RPMI7951 (cell line): ENCODE results near the gene SOCS3. TPM values are rescaled to one million over a fixed set of nuclear protein-coding genes. Genes with fewer than 3 reads are reported as not detected.
A peak's percentile ranks its signal among the peaks of the same experiment; 100 is the strongest.

ENCODE experiments used
- DNase-seq: peaks from one replicate; pipeline ENCODE4 v3.0.0-alpha.2; 2012; ENCODE audit warnings: low read depth
- total RNA-seq: library from RNA; depleted of rRNA; stranded (reverse); fragments of >200 nt; shearing (Covaris generic); gene quantifications from 2 replicates; pipeline ENCODE4 v1.2.3, GENCODE V29; 2014

Gene SOCS3
- total RNA-seq, 1 experiment from 2014 or later = 6.2 TPM

DNA sequence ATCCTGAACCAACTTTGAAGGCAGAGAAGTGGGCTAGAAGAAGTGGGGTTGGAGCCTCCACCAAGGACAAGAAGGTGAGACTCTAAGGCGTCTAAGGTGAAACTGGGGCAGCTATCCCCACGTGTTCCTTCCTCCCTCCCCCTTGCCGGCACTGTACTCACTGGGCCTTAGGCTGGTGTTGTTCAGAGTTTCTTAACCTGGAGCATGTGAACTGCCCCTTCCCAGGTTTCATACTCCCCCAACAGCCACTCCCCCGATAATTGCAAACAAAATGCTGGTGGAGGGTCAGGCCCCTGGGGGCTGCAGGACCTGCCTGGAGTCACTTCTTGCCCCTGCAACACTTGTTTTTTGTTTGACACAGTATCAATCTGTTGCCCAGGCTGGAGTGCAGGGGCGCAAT, 7.3 kb upstream of the SOCS3 start:
- no peak for DNase-seq

DNA sequence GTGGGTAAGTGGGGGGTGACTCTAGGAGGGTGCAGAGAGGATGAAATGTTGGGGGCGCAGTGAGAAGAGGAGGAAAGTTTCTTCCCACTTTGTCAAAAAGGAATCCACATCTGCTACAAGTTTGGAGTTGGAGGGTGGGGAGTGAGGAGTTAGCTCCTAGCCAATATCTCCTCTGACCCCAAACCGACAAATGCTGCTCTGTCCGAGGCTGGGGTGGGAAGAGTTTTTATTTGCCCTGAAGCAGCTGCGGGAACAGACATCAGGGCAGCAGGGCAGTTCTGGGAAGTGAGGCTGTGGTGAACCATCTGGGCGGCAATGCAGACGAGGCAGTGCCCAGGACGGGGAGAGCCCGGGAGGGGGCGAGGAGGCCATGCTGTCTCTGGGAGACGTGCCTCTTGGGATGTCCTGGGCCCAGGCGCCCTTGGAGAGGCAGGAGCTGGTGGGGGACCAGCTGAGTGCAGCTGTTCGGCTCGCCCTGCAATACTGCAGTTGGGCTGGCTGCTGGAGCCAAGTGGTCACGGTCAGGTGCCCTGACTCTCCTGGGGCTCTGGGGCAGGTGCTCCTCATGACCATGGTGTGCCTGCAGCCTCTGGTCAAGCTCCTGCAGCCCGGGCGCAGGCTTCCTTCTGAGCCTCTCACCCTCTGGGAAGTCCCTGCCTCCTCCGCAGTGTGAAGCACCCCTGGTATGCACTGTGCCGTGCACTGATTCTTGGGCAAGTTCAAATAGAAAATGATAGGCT, 6.4 kb upstream of the SOCS3 start:
- DNase-seq = no peak

- DNase-seq = peak; percentile 47
Measured at GRCh38 chr17:78365561-78366108, 5.8 kb upstream of the SOCS3 start.

DNA sequence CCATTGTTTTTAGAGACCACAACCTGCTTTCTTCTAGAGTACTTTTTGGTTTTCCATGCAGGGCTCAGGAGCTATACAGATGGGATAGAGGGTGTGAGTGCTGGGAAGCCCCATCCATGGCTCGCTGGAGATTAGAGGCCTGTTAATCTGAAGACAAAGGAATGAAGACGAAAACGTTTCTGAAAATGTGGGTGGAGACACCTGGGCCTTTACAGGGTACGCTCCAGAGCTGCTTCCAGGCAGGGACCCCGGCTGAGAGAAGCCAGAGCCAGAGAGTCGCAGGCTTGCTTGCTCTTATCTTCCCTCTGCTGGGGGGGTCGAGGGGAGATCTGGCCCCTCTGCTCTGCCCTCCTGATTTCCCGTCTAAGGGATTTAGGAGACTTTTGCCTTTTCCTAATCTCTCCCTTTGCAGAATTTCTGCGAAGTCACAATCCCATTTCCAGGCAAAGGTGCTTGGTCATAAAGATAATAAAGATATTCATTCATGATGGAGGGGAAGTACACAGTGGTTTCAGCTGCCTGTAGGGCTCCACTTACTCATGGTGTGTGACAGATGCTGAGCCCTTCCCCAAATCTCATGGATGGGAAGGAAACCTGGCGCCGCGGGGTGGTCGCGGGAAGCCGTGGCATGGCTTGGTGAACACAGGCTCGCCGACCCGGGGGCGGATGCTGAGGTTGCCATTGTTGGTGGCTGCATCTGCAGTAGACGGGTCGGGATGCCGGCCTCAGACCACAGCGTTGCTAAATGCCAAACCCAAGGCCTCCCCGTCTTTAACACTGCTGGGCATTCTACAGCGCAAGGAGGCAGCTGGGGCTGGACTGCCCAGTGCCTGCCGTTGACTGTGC, 4.8 kb upstream of the SOCS3 start:
- no peak for DNase-seq

DNA sequence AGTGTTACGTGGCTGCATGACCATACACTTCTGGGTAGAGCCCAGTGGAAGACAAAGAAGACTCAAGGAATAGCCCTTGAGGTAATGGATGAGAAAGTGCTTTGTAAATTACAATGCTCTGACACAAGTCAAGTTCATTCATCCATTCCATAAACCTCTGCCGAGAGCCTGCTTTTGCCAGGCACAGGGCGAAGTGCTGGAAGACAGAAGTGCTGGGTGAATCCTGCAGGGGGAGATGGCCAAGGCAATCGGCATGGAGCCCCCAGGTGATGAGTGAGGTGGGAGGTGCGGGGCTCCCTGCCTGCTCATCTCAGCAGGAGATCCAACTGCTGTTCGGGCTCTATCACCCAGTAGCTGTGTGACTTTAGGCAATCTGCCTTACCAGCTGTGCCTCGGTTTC, 2.8 kb upstream of the SOCS3 start:
- no peak for DNase-seq

DNA sequence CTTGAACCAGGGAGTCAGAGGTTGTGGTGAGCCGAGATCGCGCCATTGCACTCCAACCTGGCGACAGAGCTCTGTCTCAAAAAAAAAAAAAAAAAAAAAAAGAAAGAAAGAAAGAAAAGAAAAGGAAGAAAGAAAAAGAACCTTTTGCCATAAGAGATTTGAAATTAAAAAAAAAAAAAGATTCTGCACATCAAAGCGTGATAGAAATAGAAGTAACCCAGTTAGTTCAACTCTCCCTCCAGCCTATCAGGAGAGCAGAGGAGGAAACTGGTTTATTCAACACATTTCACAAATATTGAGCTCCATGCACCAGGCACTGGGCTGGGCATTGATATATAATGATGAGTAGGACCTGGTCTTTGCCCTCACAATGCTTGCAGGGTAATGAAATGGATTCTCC, 2.4 kb upstream of the SOCS3 start:
- no peak for DNase-seq

DNA sequence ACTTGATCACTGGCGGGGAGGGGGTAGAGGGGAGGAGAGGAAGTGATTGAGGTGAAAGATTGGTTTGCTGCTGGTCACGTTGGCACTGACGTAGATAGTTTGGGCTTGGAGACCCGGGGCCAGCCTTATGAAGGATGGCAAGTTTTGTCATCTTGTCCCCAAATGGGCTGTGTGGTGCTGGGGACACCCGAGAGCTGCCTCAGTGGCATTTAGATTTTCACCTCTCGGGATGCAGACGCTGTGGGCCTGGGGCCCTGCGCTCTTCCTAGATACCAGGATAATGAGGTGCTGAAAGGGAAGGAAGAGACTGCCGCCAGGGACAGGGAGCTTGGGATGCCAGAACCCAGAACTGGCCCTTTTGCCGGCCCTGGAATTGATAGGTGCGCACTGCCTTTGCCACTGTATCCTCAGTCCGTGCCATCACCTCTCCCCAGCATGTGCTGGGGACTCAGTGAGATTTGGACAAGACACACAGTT, 1.4 kb upstream of the SOCS3 start:
- no peak for DNase-seq

GRCh38 chr17:78360371-78361224, 721 bp upstream of the SOCS3 start:
- DNase-seq = peak; percentile 66

- DNase-seq = no peak
Measured at GRCh38 chr17:78359321-78359996, 418 bp downstream of the SOCS3 start.

GRCh38 chr17:78358538-78359320, 1.1 kb downstream of the SOCS3 start:
- no peak for DNase-seq

- no peak for DNase-seq
Measured at GRCh38 chr17:78357672-78358537, 2.0 kb downstream of the SOCS3 start.

GRCh38 chr17:78357177-78357586, 2.7 kb downstream of the SOCS3 start:
- DNase-seq = peak; percentile 85

DNA sequence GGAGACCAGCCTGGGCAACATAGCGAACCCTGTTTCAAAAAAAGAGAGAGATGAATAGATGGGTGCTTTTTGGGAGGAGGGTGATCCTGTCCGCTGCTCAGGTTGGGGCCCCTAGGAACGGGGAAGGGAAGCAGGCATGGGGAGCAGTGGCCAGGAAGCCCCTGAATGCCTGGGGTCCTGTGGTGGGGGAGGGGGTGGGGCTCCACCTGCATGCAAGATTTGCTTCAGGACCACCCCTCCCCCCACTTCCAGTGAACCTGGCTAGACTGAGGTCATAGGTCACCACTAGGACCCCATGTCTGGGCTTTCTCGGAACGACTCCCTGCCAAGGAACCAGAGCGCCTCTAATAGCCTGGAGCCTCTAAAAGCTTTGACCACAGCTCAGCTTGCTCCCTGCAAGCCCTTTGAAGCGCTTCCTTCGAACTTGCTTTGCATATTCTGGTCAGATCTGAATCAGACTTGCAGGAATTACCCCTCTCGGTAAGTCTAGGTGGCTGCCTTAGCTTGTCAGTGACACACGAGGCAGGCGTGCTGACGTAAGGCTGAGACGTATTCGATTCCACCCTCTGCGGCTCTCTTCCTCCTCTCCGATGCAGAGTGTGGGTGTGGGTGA, 3.7 kb downstream of the SOCS3 start:
- DNase-seq = peak; percentile 93

DNA sequence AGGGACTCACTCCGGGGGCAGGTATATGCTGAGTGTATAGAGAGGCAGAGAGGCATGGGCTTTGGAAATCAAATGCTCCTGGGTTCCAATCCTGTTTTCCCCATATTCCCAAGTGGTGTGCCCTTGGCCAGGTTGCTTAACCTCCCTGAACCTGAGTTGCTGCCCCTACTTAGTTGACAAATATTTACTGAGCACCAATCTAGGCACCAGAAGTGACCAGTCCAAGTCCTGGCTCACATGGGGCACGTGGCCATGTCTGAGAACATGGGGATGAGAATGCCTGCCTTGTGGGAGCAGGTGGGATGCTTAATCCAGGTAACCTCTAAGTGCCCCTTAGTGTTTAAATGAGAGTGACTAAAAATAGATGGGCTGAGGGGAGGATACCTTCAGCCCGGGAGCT, 4.2 kb downstream of the SOCS3 start:
- no peak for DNase-seq

DNA sequence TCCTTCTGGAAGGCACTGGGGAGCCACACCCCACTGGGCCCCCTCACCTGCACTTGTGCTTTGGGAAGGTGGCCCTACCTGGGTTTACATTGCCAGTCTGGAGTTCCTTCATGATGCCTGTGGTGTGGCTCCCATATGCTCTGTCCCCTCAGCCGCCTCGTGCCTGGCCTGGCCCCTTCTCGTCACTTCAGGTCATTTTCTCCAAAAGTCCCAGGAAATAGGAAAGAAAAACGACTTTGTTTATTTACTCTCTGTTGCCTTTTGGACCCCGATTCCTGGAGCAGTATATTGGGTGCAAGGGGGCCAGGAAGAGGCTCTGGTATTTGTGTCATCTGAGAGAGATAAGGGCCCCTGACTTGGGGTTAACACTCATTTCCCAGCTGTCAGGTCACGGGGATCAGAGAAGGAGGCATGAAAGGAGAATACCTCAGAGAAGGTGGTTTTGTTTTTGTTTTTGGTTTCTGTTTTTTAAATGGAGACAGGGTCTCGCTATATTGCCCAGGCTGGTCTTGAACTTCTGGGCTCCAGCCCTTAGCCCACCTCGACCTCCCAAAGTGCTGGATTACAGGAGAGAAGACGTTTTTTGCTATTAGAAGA, 4.7 kb downstream of the SOCS3 start:
- no peak for DNase-seq

DNA sequence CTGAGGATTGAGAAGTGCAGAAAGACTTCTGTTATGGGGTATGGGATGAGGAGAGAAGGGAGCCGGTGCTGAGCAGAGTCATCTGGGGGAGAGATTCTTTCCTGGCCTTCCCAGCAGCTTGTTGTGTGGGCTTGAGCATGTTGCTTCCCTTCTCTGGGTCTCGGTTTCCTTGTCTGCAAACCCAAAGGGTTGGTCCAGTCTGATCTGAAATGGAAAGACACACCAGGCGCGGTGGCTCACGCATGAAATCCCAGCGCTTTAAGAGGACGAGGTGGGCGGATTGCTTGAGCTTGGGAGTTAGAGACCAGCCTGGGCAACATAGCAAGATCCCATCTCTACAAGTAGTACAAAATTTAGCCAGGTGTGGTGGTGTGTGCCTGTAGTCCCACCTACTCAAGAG, 6.0 kb downstream of the SOCS3 start:
- no peak for DNase-seq

GRCh38 chr17:78351449-78352006, 8.3 kb downstream of the SOCS3 start:
- DNase-seq = peak; percentile 84
